HEK293 (cell line): ENCODE results near the gene ADAMTSL2.

Experiments used
- FEZF1 ChIP-seq: fragments of 450-650 bp; formaldehyde crosslinking; IDR thresholded peaks from 2 replicates; pipeline ENCODE4 v1.5.1; 2016; ENCODE audit warnings: missing biosample characterization, missing genetic modification characterization
- MYNN ChIP-seq: fragments of 450-650 bp; formaldehyde crosslinking; IDR thresholded peaks from 2 replicates; pipeline ENCODE4 v1.5.1; 2016; ENCODE audit warnings: missing biosample characterization, missing genetic modification characterization, borderline replicate concordance
- ZBTB1 ChIP-seq: fragments of 450-650 bp; formaldehyde crosslinking; IDR thresholded peaks from 2 replicates; pipeline ENCODE4 v1.5.1; 2016; ENCODE audit warnings: missing biosample characterization, missing genetic modification characterization
- ZNF174 ChIP-seq: fragments of 450-650 bp; formaldehyde crosslinking; IDR thresholded peaks from 2 replicates; pipeline ENCODE4 v1.5.0; 2017; ENCODE audit warnings: missing biosample characterization, mild to moderate bottlenecking, missing genetic modification characterization
- ZNF324 ChIP-seq: fragments of 450-650 bp; formaldehyde crosslinking; IDR thresholded peaks from 2 replicates; pipeline ENCODE4 v1.5.1; 2016; ENCODE audit warnings: missing biosample characterization, missing genetic modification characterization
- ZNF654 ChIP-seq: fragments of 450-650 bp; formaldehyde crosslinking; IDR thresholded peaks from 2 replicates; pipeline ENCODE4 v1.5.1; 2016; ENCODE audit warnings: low read depth, missing biosample characterization, missing genetic modification characterization
- ZNF670 ChIP-seq: fragments of 450-650 bp; formaldehyde crosslinking; IDR thresholded peaks from 2 replicates; pipeline ENCODE4 v1.5.1; 2016; ENCODE audit warnings: missing biosample characterization, missing genetic modification characterization, low read depth
- ZNF785 ChIP-seq: fragments of 450-650 bp; formaldehyde crosslinking; IDR thresholded peaks from 2 replicates; pipeline ENCODE4 v1.5.1; 2016; ENCODE audit warnings: missing biosample characterization, missing genetic modification characterization
- TF ChIP-seq, protein P1 (sequence below): fragments of 450-650 bp; formaldehyde crosslinking; IDR thresholded peaks from 2 replicates; pipeline ENCODE4 v1.5.1; 2016; ENCODE audit warnings: missing biosample characterization, missing genetic modification characterization

DNA sequence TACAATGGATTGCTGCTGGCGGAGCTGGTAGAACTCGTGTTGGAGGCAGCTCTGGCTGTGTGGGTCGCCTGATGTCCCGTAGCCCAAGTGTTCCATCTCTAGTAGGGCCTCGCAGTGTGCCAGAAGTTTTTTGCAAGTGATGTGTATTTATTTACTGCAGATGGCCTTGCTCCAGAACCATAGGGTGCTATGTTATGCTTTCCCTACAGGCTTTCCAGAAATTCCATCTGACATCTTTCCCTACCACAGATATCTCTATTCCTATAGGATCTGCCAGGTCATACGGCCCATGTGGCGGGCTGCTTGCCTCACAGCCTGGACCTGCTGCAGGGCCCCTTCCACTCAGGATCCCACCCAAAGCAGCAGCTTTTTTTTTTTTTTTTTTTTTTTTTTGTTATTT, 16.9 kb downstream of the ADAMTSL2 start:
- TF ChIP-seq, protein P1, sequence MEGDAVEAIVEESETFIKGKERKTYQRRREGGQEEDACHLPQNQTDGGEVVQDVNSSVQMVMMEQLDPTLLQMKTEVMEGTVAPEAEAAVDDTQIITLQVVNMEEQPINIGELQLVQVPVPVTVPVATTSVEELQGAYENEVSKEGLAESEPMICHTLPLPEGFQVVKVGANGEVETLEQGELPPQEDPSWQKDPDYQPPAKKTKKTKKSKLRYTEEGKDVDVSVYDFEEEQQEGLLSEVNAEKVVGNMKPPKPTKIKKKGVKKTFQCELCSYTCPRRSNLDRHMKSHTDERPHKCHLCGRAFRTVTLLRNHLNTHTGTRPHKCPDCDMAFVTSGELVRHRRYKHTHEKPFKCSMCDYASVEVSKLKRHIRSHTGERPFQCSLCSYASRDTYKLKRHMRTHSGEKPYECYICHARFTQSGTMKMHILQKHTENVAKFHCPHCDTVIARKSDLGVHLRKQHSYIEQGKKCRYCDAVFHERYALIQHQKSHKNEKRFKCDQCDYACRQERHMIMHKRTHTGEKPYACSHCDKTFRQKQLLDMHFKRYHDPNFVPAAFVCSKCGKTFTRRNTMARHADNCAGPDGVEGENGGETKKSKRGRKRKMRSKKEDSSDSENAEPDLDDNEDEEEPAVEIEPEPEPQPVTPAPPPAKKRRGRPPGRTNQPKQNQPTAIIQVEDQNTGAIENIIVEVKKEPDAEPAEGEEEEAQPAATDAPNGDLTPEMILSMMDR (tag by site-specific recombination), result no peak
- TF ChIP-seq ZNF324 (tag by site-specific recombination) (no peak), ZNF174 (tag by site-specific recombination) (no peak), ZNF785 (tag by site-specific recombination) (no peak), ZNF654 (tag by site-specific recombination) (no peak), FEZF1 (tag by site-specific recombination) (no peak), MYNN (tag by site-specific recombination) (no peak), ZBTB1 (tag by site-specific recombination) (no peak), ZNF670 (tag by site-specific recombination) (no peak)
